Suppressor macrophage treated with lipopolysaccharide for 4 hours (primary cell): ENCODE results near the gene ZNF473.
A peak's percentile ranks its signal among the peaks of the same experiment; 100 is the strongest.
"Not testable (repeated sequence)": the region's sequence is repeated elsewhere in the genome, so short reads cannot be mapped to it uniquely, and the experiment has no call there.

Source experiments
- DNase-seq: peaks from one replicate; pipeline ENCODE4 v3.0.0-alpha.2; 2020

The ZNF473 gene

DNA sequence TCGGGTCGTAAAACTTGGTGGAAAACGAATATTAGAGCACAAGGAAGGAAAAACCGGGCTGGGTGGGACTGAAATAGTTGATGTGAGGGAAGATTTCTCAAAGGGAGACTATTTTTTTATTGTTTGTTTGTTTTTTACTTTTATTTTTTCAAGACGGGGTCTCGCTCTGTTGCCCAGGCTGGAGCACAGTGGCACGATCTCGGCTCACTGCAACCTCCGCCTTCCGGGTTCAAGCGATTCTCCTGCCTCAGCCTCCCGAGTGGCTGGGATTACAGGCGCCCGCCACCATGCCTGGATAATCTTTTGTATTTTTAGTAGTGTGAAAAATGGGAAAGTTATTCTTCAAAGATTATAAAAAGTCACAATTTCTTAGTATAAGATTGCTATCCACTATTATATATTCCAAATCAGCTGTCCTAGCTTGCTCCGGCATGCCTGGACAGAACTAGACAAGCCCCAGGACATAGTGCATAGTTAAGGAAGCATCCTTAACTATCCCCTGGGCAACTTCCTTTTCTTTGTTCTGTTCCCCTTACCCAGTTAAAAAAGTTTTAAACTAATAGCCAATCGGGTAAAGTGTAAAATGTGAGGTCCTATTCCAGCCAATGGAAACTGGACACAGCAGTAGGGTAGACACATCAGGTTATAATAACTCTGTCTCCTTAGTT is 25.6 kb downstream of the ZNF473 start:
- DNase-seq: not testable (repeated sequence)

DNA sequence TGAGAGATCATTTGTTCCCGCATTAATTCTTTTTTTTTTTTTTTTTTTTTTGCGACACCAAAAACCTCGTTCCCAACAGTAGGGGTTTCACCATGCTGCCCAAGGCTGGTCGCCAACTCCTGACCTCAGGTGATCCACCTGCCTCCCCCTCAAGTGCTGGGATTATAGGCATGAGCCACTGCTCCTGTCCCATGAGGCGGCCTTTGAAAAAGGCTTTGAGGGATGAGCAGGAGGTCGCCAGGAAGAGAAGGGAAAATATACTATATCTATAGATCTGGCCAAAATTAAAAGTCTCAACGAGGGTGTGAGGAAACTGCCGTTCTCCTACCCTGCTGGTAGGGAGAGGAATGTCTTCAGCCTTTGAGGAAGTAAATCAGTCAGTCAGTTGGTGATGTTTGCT is 26.2 kb downstream of the ZNF473 start:
- DNase-seq: no peak

DNA sequence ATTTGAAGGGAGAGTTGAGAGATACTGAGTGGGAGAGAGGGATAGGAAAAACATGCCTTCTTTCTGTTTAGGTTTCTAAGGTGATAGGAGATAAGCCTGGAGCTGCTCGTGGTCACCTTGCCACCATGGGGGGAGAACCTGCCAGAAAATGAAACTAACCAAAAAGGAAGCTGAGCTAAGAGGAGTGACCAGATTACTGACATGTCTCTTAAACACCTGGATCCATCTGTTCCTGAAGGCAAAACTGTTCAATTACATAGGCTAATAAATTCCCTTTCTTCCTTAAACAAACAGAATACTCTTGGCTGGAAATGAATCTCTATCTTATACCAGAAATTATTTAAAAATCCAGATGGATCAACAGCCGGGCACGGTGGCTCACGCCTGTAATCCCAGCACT is 27.3 kb downstream of the ZNF473 start:
- no peak for DNase-seq

- no peak for DNase-seq
Measured at GRCh38 chr19:50058425-50058824, 32.6 kb downstream of the ZNF473 start.

DNA sequence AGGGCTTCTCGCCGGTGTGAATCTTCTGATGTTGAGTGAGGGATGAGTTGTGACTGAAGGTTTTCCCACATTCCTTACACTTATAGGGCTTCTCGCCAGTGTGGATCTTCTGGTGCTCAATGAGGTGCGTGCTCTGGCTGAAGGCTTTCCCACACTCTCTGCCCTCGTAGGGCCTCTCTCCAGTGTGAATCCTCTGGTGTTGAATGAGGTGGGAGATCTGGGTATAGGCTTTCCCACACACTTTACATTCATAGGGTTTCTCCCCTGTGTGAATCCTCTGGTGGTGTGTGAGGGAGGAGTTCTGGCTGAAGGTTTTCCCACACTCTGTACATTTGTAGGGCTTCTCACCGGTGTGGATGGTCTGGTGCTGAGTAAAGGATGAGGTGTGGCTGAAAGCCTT is 33.2 kb downstream of the ZNF473 start:
- DNase-seq: no peak

- DNase-seq: no peak
Measured at GRCh38 chr19:50060107-50060506, 34.3 kb downstream of the ZNF473 start.

DNA sequence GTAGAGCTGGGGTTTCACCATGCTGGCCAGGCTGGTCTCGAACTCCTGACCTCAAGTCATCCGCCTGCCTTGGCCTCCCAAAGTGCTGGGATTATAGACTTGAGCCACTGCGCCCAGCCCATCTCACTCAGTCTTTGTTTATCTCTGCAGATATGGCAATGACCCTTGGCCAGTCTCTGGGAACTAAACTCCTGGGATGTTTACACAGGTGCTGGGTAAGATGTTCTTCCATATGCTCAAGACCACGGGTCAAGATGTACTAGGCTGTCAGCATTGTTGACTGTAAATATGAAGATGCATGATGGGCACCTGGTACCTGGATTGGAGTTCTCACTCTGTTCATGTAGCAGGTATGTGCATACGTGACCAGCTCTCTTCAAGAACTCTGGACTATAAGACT is 35.8 kb downstream of the ZNF473 start:
- DNase-seq: no peak

- DNase-seq: no peak
Measured at GRCh38 chr19:50065938-50066337, 40.1 kb downstream of the ZNF473 start.

DNA sequence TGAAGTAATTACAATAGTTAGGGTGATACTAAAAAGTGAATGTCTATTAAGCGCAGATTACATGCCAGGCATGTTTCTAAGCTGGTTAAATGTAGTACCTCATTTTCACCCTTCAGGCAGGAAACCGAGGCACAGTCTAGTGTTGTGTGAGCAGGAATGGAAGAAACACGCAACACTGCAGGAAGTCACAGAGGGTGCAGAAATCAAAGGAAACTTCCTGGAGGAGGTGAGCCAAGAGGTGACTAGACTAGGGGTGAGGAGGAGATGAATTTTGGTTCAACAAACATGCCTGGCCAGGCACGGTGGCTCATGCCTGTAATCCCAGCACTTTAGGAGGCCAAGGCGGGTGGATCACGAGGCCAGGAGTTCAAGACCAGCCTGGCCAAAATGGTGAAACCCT is 41.8 kb downstream of the ZNF473 start:
- DNase-seq: no peak

DNA sequence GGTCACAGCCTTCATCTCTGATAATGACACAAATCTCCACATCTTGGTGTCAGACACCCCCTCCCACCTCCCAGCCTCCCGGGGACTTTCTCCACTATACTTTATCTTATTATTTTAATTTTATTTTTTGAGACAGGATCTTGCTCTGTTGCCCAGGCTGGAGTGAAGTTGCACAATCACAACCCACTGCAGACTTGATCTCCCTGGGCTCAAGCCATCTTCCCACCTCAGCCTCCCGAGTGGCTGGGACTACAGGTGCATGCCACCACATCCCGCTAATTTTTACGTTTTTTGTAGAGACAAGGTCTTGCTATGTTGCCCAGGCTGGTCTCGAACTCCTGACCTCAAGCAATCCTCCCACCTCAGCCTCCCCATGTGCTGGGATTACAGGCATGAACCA is 42.6 kb downstream of the ZNF473 start:
- DNase-seq: not testable (repeated sequence)

DNA sequence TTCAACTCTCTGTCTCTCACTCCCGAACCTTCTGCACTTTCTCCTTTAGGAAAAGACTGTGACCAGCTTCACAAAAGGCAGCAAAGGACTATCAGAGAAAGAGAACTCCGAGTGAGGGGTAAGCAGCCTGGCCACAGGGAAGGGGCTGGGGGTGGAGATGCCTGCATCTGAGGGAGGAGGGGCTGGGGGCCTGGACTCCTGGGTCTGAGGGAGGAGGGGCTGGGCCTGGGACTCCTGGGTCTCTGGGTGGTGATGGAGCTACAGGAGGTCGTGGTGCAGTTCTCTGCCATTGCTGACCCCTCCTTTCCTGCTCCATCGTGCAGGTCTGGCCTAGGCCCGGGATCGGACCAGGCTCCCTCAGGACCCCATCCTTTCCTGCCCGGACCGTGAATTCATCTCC is 49.3 kb downstream of the ZNF473 start:
- DNase-seq: not testable (repeated sequence)

GRCh38 chr19:50075644-50076372 is 50.0 kb downstream of the ZNF473 start:
- DNase-seq: not testable (repeated sequence)

- not testable (repeated sequence) for DNase-seq
Measured at GRCh38 chr19:50076581-50077355, 51.0 kb downstream of the ZNF473 start.

DNA sequence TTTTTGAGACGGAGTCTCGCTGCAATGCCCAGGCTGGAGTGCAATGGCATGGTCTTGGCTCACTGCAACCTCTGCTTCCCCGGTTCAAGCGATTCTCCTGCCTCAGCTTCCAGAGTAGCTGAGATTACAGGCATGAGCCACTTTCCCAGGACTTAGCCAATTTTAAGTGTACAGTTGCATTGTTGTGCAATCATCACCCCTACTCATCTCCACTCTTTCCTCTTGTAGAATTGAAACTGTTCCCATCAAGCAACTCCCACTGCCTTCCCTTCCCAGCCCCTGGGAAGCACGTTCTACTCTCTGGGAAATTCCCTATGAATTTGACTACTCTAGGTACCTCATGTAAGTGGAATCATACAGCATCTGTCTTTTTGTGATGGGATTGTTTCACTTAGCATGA is 53.2 kb downstream of the ZNF473 start:
- DNase-seq: not testable (repeated sequence)

DNA sequence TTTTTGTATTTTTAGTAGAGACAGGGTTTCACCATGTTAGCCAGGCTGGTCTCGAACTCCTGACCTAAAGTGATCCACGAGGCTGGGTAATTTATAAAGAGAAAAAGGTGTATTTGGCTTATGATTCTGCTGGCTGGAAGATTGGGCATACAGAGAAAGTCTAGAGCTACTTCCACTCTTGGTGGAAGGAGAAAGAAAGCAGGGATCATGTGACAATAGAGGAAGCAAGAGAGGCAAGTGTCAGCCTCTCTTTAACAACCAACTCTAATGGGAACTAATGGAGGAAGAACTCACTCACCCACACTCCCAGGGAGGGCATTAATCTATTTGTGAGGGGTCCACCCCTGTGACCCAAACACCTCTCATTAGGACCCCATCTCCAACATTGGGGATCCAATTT is 58.6 kb downstream of the ZNF473 start:
- peak; percentile 43 for DNase-seq

DNA sequence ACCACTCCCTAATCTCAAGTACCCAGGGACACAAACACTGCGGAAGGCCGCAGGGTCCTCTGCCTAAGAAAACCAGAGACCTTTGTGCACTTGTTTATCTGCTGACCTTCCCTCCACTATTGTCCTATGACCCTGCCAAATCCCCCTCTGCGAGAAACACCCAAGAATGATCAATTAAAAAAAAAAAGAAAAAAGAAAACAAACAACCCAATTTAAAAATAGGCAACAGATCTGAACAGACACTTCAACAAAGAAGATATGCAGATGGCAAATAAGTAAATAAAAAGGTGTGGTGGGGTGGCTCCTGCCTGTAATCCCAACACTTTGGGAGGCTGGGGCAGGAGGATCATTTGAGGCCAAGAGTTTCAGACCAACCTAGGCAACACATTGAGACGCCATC is 61.3 kb downstream of the ZNF473 start:
- DNase-seq: not testable (repeated sequence)

DNA sequence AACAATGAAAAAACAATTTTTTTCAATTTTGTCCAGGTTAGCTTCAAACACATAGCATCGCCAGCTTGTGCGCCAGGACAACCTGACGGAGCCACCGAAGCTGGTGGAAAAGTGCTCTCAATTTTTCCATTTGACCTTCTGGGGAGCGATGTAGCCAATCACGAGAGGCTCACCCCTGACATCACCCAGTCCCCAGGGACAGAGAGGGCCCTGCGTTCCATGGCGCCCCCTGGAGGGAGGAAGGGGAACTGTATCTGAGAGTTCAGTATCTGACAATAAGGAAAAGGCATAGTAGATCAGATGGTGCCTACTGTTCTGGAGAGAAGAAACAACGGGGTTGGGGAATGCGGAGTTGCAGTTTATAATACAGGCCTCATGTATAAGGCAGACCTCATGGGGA is 64.9 kb downstream of the ZNF473 start:
- peak; percentile 36 for DNase-seq

DNA sequence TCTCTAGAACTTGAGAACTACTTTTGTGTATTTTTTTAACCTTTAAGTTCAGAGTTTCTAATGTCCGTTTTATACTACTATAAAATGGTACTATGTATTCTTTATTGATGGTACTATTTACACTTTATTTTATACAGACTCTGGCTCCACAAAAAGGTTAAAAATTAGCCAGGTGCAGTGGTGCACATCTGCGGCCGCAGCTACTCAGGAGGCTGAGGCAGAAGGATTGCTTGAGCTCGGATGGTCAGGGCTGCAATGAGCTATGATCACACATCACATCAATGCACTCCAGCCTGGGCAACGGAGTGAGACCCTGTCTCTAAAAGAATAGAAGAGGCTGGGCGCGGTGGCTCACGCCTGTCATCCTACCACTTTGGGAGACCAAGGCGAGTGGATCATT is 66.0 kb downstream of the ZNF473 start:
- DNase-seq: not testable (repeated sequence)

GRCh38 chr19:50092597-50092996 is 66.8 kb downstream of the ZNF473 start:
- DNase-seq: not testable (repeated sequence)

DNA sequence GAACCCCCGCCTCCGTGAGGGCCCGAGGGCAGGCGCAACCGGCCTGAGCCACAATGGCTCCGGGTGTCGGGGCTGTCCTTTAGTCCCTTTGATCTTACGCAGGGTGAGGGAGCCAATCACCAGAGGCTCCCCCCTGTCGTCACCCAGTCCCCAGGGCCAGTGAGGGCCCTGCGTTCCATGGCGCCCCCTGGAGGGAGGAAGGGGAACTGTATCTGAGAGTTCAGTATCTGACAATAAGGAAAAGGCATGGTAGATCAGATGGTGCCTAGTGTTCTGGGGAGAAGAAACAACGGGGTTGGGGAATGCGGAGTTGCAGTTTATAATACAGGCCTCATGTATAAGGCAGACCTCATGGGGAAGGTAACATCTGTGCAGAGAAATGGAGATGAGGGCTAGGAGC is 72.1 kb downstream of the ZNF473 start:
- DNase-seq: not testable (repeated sequence)

GRCh38 chr19:50098892-50099291 is 73.1 kb downstream of the ZNF473 start:
- DNase-seq: not testable (repeated sequence)

GRCh38 chr19:50099696-50100095 is 73.9 kb downstream of the ZNF473 start:
- DNase-seq: not testable (repeated sequence)

GRCh38 chr19:50100946-50101345 is 75.1 kb downstream of the ZNF473 start:
- not testable (repeated sequence) for DNase-seq
